SK-N-SH (cell line): ENCODE measurements around the gene CES3. TPM values are rescaled to one million over a fixed set of nuclear protein-coding genes. Genes with fewer than 3 reads are reported as not detected.

Source experiments
- CTCF ChIA-PET: fragments of 300-600, 350-600 bp; formaldehyde crosslinking; extraction: SDS; loops from one replicate; lab custom pipeline; 2021; lab: Yijun Ruan, JAX
- POLR2A ChIA-PET: fragments of 350-600 bp; sonication (Branson Sonifier 250); formaldehyde crosslinking; extraction: SDS; loops from one replicate; lab custom pipeline; 2020; ENCODE audit warnings: antibody characterized with exemption, inconsistent platforms; lab: Yijun Ruan, JAX
- DNase-seq: peaks from one replicate; pipeline ENCODE4 v3.0.0; 2012
- H2AFZ ChIP-seq: fragments of 200-600 bp; sonication (generic); 2 replicates; pipeline ENCODE4 v1.8.1; 2016; ENCODE audit warnings: antibody characterized with exemption, mild to moderate bottlenecking, low read depth
- H3F3A ChIP-seq: fragments of 200-600 bp; sonication (generic); replicated peaks from 2 replicates; pipeline ENCODE3; 2016; ENCODE audit warnings: antibody characterized with exemption, mild to moderate bottlenecking; ENCODE audit not compliant: insufficient read depth
- H3K27ac ChIP-seq, 2 experiments: fragments of 200-500 bp in 1 of 2; fragments of 200-600 bp in 1 of 2; sonication (Bioruptor generic) in 1 of 2; sonication (generic), shearing (Covaris generic) in 1 of 2; 2 replicates each; pipeline versions ENCODE4 v1.5.1 to v1.6.1; 2014 to 2016; ENCODE audit warnings: low read depth in 2 of 2, inconsistent platforms in 1 of 2, low read length in 1 of 2, mild to moderate bottlenecking in 1 of 2, mixed read lengths in 1 of 2
- H3K27me3 ChIP-seq: fragments of 200-600 bp; sonication (generic), shearing (Covaris generic); 2 replicates; pipeline ENCODE4 v1.6.1; 2016; ENCODE audit warnings: mixed run types; ENCODE audit not compliant: insufficient read depth
- H3K36me3 ChIP-seq, 2 experiments: fragments of 200-500 bp in 1 of 2; fragments of 200-600 bp in 1 of 2; sonication (Bioruptor generic) in 1 of 2; sonication (generic) in 1 of 2; replicated peaks in 1 of 2; 2 replicates each; pipeline versions ENCODE3 to v1.5.1; 2014 to 2016; ENCODE audit warnings: low read length in 1 of 2, mild to moderate bottlenecking in 1 of 2; ENCODE audit not compliant: insufficient read depth in 2 of 2, control insufficient read depth in 1 of 2
- H3K4me1 ChIP-seq, 2 experiments: fragments of 200-500 bp in 1 of 2; fragments of 200-600 bp in 1 of 2; sonication (Bioruptor generic) in 1 of 2; sonication (generic), shearing (Covaris generic) in 1 of 2; 2 replicates each; pipeline versions ENCODE4 v1.5.1 to v1.6.1; 2014 to 2016; ENCODE audit warnings: low read depth in 1 of 2, low read length in 1 of 2, mixed run types in 1 of 2; ENCODE audit not compliant: insufficient read depth in 2 of 2, control insufficient read depth in 1 of 2
- H3K4me2 ChIP-seq: fragments of 200-600 bp; sonication (generic), shearing (Covaris generic); 2 replicates; pipeline ENCODE4 v1.6.1; 2017; ENCODE audit warnings: mixed run types
- H3K4me3 ChIP-seq, 2 experiments: fragments of 200-500 bp in 1 of 2; fragments of 200-600 bp in 1 of 2; sonication (Bioruptor generic) in 1 of 2; sonication (generic), shearing (Covaris generic) in 1 of 2; 2 replicates each; pipeline versions ENCODE4 v1.5.1 to v1.8.1; 2014 to 2016; ENCODE audit warnings: low read depth in 2 of 2, inconsistent platforms in 1 of 2, low read length in 1 of 2, mild to moderate bottlenecking in 1 of 2, mixed read lengths in 1 of 2, moderate library complexity in 1 of 2
- H3K79me2 ChIP-seq: fragments of 200-600 bp; sonication (generic); 2 replicates; pipeline ENCODE4 v1.8.1; 2017; ENCODE audit warnings: mild to moderate bottlenecking; ENCODE audit not compliant: insufficient read depth
- H3K9ac ChIP-seq: fragments of 200-600 bp; sonication (generic); 2 replicates; pipeline ENCODE4 v1.6.1; 2017; ENCODE audit warnings: mixed run types
- H3K9me2 ChIP-seq: fragments of 200-600 bp; sonication (generic); 2 replicates; pipeline ENCODE4 v1.6.1; 2017; ENCODE audit warnings: mixed run types
- H3K9me3 ChIP-seq: fragments of 200-600 bp; sonication (generic); 2 replicates; pipeline ENCODE4 v1.6.1; 2017; ENCODE audit warnings: mixed run types, mild to moderate bottlenecking, moderate library complexity
- H4K20me1 ChIP-seq: fragments of 200-600 bp; sonication (generic); 2 replicates; pipeline ENCODE4 v1.6.1; 2017; ENCODE audit warnings: mild to moderate bottlenecking, mixed run types; ENCODE audit not compliant: insufficient read depth
- CHD2 ChIP-seq: fragments of 150-350 bp; IDR thresholded peaks from 2 replicates; pipeline ENCODE4 v1.6.1; 2018; ENCODE audit warnings: low read length; ENCODE audit not compliant: partially characterized antibody
- GABPA ChIP-seq: IDR thresholded peaks from 2 replicates; pipeline ENCODE4 v1.4.0; 2012; ENCODE audit warnings: low read depth, mild to moderate bottlenecking
- NFIC ChIP-seq: IDR thresholded peaks from 2 replicates; pipeline ENCODE4 v1.4.0; 2012; ENCODE audit warnings: borderline replicate concordance
- POLR2AphosphoS5 ChIP-seq: IDR thresholded peaks from 2 replicates; pipeline ENCODE4 v1.6.1; 2012; ENCODE audit warnings: low read depth, low read length
- RFX5 ChIP-seq: IDR thresholded peaks from 2 replicates; pipeline ENCODE4 v1.6.1; 2012; ENCODE audit warnings: mild to moderate bottlenecking, improper control_type of control experiment, low read length
- SMC3 ChIP-seq: IDR thresholded peaks from 2 replicates; pipeline ENCODE4 v1.6.1; 2012; ENCODE audit warnings: low read depth, low read length, improper control_type of control experiment
- TCF12 ChIP-seq: IDR thresholded peaks from 2 replicates; pipeline ENCODE4 v1.4.0; 2012
- WGBS: methylation state at CpG from one replicate; pipeline ENCODE4 v1.1.6; 2017; ENCODE audit warnings: low lambda C conversion rate; 5-methylcytosine and 5-hydroxymethylcytosine counted together
- polyA plus RNA-seq, 3 experiments: library from polyadenylated mRNA; depleted of rRNA; stranded (reverse); fragments of >200 nt; gene quantifications; 2 replicates each; pipeline ENCODE4 v1.2.3, GENCODE V29; 2012
- TF ChIP-seq, protein P1 (sequence below): IDR thresholded peaks from 2 replicates; pipeline ENCODE4 v1.4.0; 2012; ENCODE audit warnings: low read depth, borderline replicate concordance
- TF ChIP-seq, protein P2 (sequence below): IDR thresholded peaks from 2 replicates; pipeline ENCODE4; 2012
- TF ChIP-seq, protein P3 (sequence below): fragments of 150-350 bp; IDR thresholded peaks from 2 replicates; pipeline ENCODE4 v1.6.1; 2016; ENCODE audit warnings: mild to moderate bottlenecking, low read depth, low read length

The CES3 gene
- polyA plus RNA-seq, 1 of the 3 experiments (the other 2 are of a cell fraction): 1.4 TPM

DNA sequence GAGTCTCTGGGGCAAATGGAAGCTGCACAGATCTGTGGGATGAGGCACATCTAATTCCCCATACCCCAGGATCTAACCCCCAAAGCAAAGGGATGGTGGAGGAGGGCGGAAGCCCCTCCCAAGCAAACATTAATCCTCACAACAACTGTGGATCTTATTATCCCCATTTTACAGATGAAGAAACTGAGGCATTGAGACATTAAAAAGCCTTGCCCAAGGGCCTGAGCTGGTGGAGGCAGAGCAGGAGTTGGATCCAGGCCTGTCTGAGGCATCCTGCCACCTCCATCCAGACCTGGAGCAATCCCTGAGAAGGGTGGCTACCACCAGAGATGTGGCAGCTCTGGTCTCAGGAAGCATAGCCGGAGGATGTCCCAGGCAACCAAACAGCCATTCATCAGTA is 50.2 kb downstream of the CES3 start:
- no peak for DNase-seq
- WGBS: 86% methylated on average over 1 of the region's 2 CpGs
- Histone ChIP-seq H3K9me2 (no peaks in the 10 kb centered on the region), H3K27me3 (no peaks in the 10 kb centered on the region), H4K20me1 (no peaks in the 10 kb centered on the region), H3K79me2 (no peaks in the 10 kb centered on the region), H3K4me2 (no peak overlapping the region), H3K4me3 (no peak overlapping the region), H3K9me3 (no peaks in the 10 kb centered on the region), H3K36me3 (no peaks in the 10 kb centered on the region), H3K27ac (no peak overlapping the region), H3K4me1 (peaks cover 7 to 11% of the 10 kb centered on the region in 2 experiments; a peak in 1 of 4 replicates), H3K9ac (no peak overlapping the region), H3F3A (peaks cover 10% of the 10 kb centered on the region), H2AFZ (no peak overlapping the region)
- ChIA-PET CTCF (interaction anchor here (0.7 to 23.0 kb wide), 6 partner anchors 19 to 146 kb away, joined by 3 to 470 read pairs (median 13); partner anchors contain the start of genes B3GNT9, FBXL8 and TRADD), POLR2A (interaction anchor here (0.6 kb wide), 1 partner anchor 469 kb away, joined by 3 read pairs; no protein-coding TSS in a partner anchor)
- no peak for TF ChIP-seq SMC3
- TF ChIP-seq, protein P1, sequence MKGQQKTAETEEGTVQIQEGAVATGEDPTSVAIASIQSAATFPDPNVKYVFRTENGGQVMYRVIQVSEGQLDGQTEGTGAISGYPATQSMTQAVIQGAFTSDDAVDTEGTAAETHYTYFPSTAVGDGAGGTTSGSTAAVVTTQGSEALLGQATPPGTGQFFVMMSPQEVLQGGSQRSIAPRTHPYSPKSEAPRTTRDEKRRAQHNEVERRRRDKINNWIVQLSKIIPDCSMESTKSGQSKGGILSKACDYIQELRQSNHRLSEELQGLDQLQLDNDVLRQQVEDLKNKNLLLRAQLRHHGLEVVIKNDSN: no peak
- TF ChIP-seq RFX5: no peak
- TF ChIP-seq, protein P2, sequence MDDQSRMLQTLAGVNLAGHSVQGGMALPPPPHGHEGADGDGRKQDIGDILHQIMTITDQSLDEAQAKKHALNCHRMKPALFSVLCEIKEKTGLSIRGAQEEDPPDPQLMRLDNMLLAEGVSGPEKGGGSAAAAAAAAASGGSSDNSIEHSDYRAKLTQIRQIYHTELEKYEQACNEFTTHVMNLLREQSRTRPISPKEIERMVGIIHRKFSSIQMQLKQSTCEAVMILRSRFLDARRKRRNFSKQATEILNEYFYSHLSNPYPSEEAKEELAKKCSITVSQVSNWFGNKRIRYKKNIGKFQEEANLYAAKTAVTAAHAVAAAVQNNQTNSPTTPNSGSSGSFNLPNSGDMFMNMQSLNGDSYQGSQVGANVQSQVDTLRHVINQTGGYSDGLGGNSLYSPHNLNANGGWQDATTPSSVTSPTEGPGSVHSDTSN: no peak
- TF ChIP-seq NFIC: no peak
- TF ChIP-seq GABPA: no peak
- TF ChIP-seq POLR2AphosphoS5: no peak
- no peak for TF ChIP-seq CHD2

DNA sequence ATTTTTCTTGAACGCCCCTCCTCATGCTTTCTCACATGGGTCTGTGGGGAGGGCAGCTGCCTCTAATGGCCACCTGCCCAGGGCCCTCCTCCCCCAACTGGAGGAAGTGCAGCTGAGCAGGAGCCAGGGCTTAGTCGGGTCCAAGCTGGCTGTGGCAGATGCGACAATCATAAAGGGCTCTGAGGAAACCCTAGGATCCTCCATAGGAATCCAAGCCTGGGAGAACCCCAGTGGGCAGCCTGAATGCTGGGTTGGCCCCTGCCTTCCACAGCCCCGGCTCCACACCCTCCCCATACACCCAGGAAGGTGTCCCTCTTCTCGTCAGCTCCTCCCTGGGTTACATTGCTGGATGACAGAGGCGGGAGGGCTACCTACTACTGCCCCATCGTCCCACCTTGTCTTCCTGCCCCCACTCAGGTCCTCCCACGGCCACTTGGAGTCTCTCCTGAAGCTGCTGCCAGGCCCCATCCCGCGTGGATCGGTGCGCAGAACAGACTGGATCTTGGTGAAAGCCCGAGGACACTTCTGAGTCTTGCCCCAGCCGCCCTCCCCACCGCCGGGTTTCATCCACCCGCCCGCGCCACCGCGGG is 52.3 kb downstream of the CES3 start:
- CTCF ChIA-PET: interaction anchor here (0.5 to 23.0 kb wide), 22 partner anchors 12 to 222 kb away, joined by 3 to 470 read pairs (median 4); partner anchors contain the start of genes B3GNT9, FBXL8, MATCAP1 and NOL3
- H2AFZ ChIP-seq: peak overlapping the region; percentile 83; the same call in 1 of the 2 replicates
- H3K4me3 ChIP-seq: peak overlapping the region; percentile 43 to 44; a peak in 3 of 4 replicates
- no peaks in the 10 kb centered on the region for H3K79me2 ChIP-seq
- POLR2A ChIA-PET: interaction anchor here (0.6 to 1.2 kb wide), 4 partner anchors 93 to 235 kb away, joined by 3 to 4 read pairs (median 4); partner anchors contain the start of genes B3GNT9 and SLC9A5
- no peaks in the 10 kb centered on the region for H3K27me3 ChIP-seq
- no peak overlapping the region for H3K27ac ChIP-seq
- H3K4me2 ChIP-seq: peak overlapping the region; percentile 71
- H4K20me1 ChIP-seq: no peaks in the 10 kb centered on the region
- peaks cover 8 to 11% of the 10 kb centered on the region in 2 experiments; a peak in 1 of 4 replicates for H3K4me1 ChIP-seq
- peaks cover 10% of the 10 kb centered on the region for H3F3A ChIP-seq
- TF ChIP-seq, protein P3, sequence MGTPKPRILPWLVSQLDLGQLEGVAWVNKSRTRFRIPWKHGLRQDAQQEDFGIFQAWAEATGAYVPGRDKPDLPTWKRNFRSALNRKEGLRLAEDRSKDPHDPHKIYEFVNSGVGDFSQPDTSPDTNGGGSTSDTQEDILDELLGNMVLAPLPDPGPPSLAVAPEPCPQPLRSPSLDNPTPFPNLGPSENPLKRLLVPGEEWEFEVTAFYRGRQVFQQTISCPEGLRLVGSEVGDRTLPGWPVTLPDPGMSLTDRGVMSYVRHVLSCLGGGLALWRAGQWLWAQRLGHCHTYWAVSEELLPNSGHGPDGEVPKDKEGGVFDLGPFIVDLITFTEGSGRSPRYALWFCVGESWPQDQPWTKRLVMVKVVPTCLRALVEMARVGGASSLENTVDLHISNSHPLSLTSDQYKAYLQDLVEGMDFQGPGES: no peak
- TF ChIP-seq, protein P2: no peak
- TF ChIP-seq, protein P1: no peak
- no peak for TF ChIP-seq NFIC
- TF ChIP-seq TCF12: no peak
- 49% methylated on average over 11 of the region's 21 CpGs for WGBS
- no peaks in the 10 kb centered on the region for H3K9me3 ChIP-seq
- H3K9me2 ChIP-seq: no peaks in the 10 kb centered on the region
- DNase-seq: no peak
- no peak overlapping the region for H3K9ac ChIP-seq
- no peaks in the 10 kb centered on the region for H3K36me3 ChIP-seq
